GM12891 (cell line): Measurements from ENCODE around the gene CFAP45.
A peak's percentile ranks its signal among the peaks of the same experiment; 100 is the strongest.

Experiments used
- DNase-seq: peaks from one replicate; pipeline ENCODE4 v3.0.0; 2011; ENCODE audit warnings: low spot score; ENCODE audit not compliant: insufficient read length
- FAIRE-seq: peaks from 2 replicates; lab custom pipeline; 2011; peaks lifted over from hg19 to GRCh38; lab: Jason Lieb, UNC
- PAX5 ChIP-seq: IDR thresholded peaks from 2 replicates; pipeline ENCODE4 v1.6.1; 2011; ENCODE audit warnings: low read length, moderate library complexity, mild to moderate bottlenecking; ENCODE audit not compliant: insufficient read depth, severe bottlenecking
- POLR2A ChIP-seq: IDR thresholded peaks from 2 replicates; pipeline ENCODE4 v1.6.1; 2011; ENCODE audit warnings: low read depth, low read length, control low read depth
- POLR2AphosphoS5 ChIP-seq: IDR thresholded peaks from 2 replicates; pipeline ENCODE4 v1.6.1; 2011; ENCODE audit warnings: low read depth, low read length, control low read depth
- POU2F2 ChIP-seq: IDR thresholded peaks from 2 replicates; pipeline ENCODE4 v1.6.1; 2011; ENCODE audit warnings: low read depth, mild to moderate bottlenecking, control low read depth, low read length, moderate library complexity
- SPI1 ChIP-seq: IDR thresholded peaks from 2 replicates; pipeline ENCODE4 v1.6.1; 2011; ENCODE audit warnings: low read depth, low read length, control low read depth
- TAF1 ChIP-seq: IDR thresholded peaks from 2 replicates; pipeline ENCODE4 v1.6.1; 2011; ENCODE audit warnings: low read depth, low read length, control low read depth

Gene CFAP45

GRCh38 chr1:159930216-159930615 lies 30.3 kb upstream of the CFAP45 start:
- DNase-seq (no peak), FAIRE-seq (no peak)
- TF ChIP-seq SPI1 (no peak), POLR2A (no peak), PAX5 (no peak), TAF1 (no peak), POLR2AphosphoS5 (no peak), POU2F2 (no peak)

- no peak for DNase-seq
- no peak for FAIRE-seq
- TF ChIP-seq POLR2AphosphoS5 (no peak), POU2F2 (no peak), TAF1 (no peak), POLR2A (no peak)
Measured at GRCh38 chr1:159929155-159930051, 29.4 kb upstream of the CFAP45 start.

GRCh38 chr1:159928491-159929050 lies 28.6 kb upstream of the CFAP45 start:
- TF ChIP-seq POU2F2 (no peak), POLR2A (no peak), PAX5 (no peak), SPI1 (no peak), POLR2AphosphoS5 (no peak), TAF1 (no peak)
- DNase-seq: no peak
- FAIRE-seq: no peak

- DNase-seq (no peak), FAIRE-seq (no peak)
- TF ChIP-seq TAF1: no peak
- no peak for TF ChIP-seq POLR2A
- TF ChIP-seq PAX5: no peak
- TF ChIP-seq POU2F2: no peak
- no peak for TF ChIP-seq SPI1
- TF ChIP-seq POLR2AphosphoS5: no peak
Measured at GRCh38 chr1:159927849-159928431, 28.0 kb upstream of the CFAP45 start.

- FAIRE-seq (no peak), DNase-seq (no peak)
- TF ChIP-seq PAX5: no peak
Measured at GRCh38 chr1:159927211-159927848, 27.4 kb upstream of the CFAP45 start.

- no peak for DNase-seq
- FAIRE-seq: no peak
- no peak for TF ChIP-seq POLR2A
- TF ChIP-seq POLR2AphosphoS5: no peak
- TF ChIP-seq TAF1: no peak
- TF ChIP-seq SPI1: no peak
- TF ChIP-seq PAX5: no peak
- TF ChIP-seq POU2F2: no peak
Measured at GRCh38 chr1:159925719-159926078, 25.7 kb upstream of the CFAP45 start.

GRCh38 chr1:159924791-159925718 lies 25.1 kb upstream of the CFAP45 start, which contains the start of gene TAGLN2:
Gene TAGLN2 (minus strand): TSS chr1:159925507. CDS start chr1:159920509, 4,998 bp downstream.
- FAIRE-seq (peak; percentile 97), DNase-seq (peak; percentile 96)

GRCh38 chr1:159924025-159924790 lies 24.2 kb upstream of the CFAP45 start:
- DNase-seq (peak; percentile 68), FAIRE-seq (peak; percentile 66)
- TF ChIP-seq SPI1 (no peak), TAF1 (peak; percentile 34; the same call in 1 of the 2 replicates), POLR2AphosphoS5 (0 out of 2 replicates have a peak, but pooled peaks have one; percentile 10), PAX5 (no peak)

More at GRCh38 chr1:159924791-159925718, 25.1 kb upstream of the CFAP45 start, which contains the start of gene TAGLN2:
- TF ChIP-seq POLR2AphosphoS5 (peak; percentile 97), TAF1 (peak; percentile 98), POLR2A (peak; percentile 98), PAX5 (no peak), POU2F2 (peak; percentile 88), SPI1 (0 out of 2 replicates have a peak, but pooled peaks have one; percentile 16)
